ENCODE data around the gene H3-3A.

GRCh38 chr1:226119169-226119568 lies 56.7 kb downstream of the H3-3A start:
- TF ChIP-seq EZH2phosphoT487 (IDR thresholded peaks at IDR 0.05; ENCODE audit: low read depth, severe bottlenecking, unreplicated experiment): no peak
- TF ChIP-seq CTCF (IDR thresholded peaks at IDR 0.05; ENCODE audit: poor library complexity): no peak
